Activated T-cell treated with anti-CD3 and anti-CD28 coated beads for 4 hours (primary cell): ENCODE results near the gene MRM2.
"Not testable (repeated sequence)": the region's sequence is repeated elsewhere in the genome, so short reads cannot be mapped to it uniquely, and the experiment has no call there.

ENCODE experiments used
- DNase-seq: peaks from one replicate; pipeline ENCODE4 v3.0.0-alpha.2; 2020

MRM2 gene

GRCh38 chr7:2241580-2242540 lies at the start of gene MRM2, which contains the start of gene NUDT1:
TSS of gene MRM2 (minus strand) at chr7:2242205. CDS start at chr7:2242169, 36 bp downstream.
TSS of gene NUDT1 (plus strand) at chr7:2242226. CDS start at chr7:2244575, 2,349 bp downstream.
- peak; percentile 51 for DNase-seq

- DNase-seq: no peak
Measured at GRCh38 chr7:2290877-2291276, 48.9 kb upstream of the MRM2 start.

- no peak for DNase-seq
Measured at GRCh38 chr7:2289621-2290020, 47.6 kb upstream of the MRM2 start.

GRCh38 chr7:2289111-2289586 lies 47.1 kb upstream of the MRM2 start:
- DNase-seq: no peak

GRCh38 chr7:2288503-2288902 lies 46.5 kb upstream of the MRM2 start:
- no peak for DNase-seq

- DNase-seq: no peak
Measured at GRCh38 chr7:2287745-2288144, 45.7 kb upstream of the MRM2 start.

GRCh38 chr7:2283074-2283473 lies 41.1 kb upstream of the MRM2 start:
- no peak for DNase-seq

GRCh38 chr7:2282185-2282751 lies 40.3 kb upstream of the MRM2 start:
- no peak for DNase-seq

GRCh38 chr7:2281541-2281940 lies 39.5 kb upstream of the MRM2 start:
- no peak for DNase-seq

- DNase-seq: no peak
Measured at GRCh38 chr7:2280424-2280823, 38.4 kb upstream of the MRM2 start.

- DNase-seq: no peak
Measured at GRCh38 chr7:2279896-2280295, 37.9 kb upstream of the MRM2 start.

- DNase-seq: no peak
Measured at GRCh38 chr7:2278026-2278425, 36.0 kb upstream of the MRM2 start.

- no peak for DNase-seq
Measured at GRCh38 chr7:2276107-2276506, 34.1 kb upstream of the MRM2 start.

GRCh38 chr7:2275101-2275500 lies 33.1 kb upstream of the MRM2 start:
- no peak for DNase-seq

- DNase-seq: no peak
Measured at GRCh38 chr7:2274666-2275065, 32.7 kb upstream of the MRM2 start.

- DNase-seq: no peak
Measured at GRCh38 chr7:2273866-2274265, 31.9 kb upstream of the MRM2 start.

GRCh38 chr7:2272031-2272430 lies 30.0 kb upstream of the MRM2 start:
- no peak for DNase-seq

- no peak for DNase-seq
Measured at GRCh38 chr7:2271273-2272026, 29.4 kb upstream of the MRM2 start.

- DNase-seq: no peak
Measured at GRCh38 chr7:2270495-2270894, 28.5 kb upstream of the MRM2 start.

GRCh38 chr7:2269991-2270460 lies 28.0 kb upstream of the MRM2 start:
- DNase-seq: no peak

- not testable (repeated sequence) for DNase-seq
Measured at GRCh38 chr7:2269089-2269990, 27.3 kb upstream of the MRM2 start.

GRCh38 chr7:2266911-2267310 lies 24.9 kb upstream of the MRM2 start:
- no peak for DNase-seq
